T47D (cell line): ENCODE measurements around the gene KCTD19.
"Not testable (repeated sequence)": the region's sequence is repeated elsewhere in the genome, so short reads cannot be mapped to it uniquely, and the experiment has no call there.

Experiments
- DNase-seq, 2 experiments: peaks; one replicate each; pipeline versions ENCODE4 v3.0.0 to v3.0.0-alpha.2; 2011 to 2012; ENCODE audit warnings: low read depth in 1 of 2, low spot score in 1 of 2
- JUND ChIP-seq: IDR thresholded peaks from 2 replicates; pipeline ENCODE4 v1.6.1; 2012; ENCODE audit warnings: low read depth
- in situ Hi-C: cut with HindIII; loops from 2 replicates; pipeline ENCODE4 v1.10.0; 2016; ENCODE audit warnings: low sequenced_read_pairs, low pct_unique_long_range_greater_than_20kb

KCTD19 gene

DNA sequence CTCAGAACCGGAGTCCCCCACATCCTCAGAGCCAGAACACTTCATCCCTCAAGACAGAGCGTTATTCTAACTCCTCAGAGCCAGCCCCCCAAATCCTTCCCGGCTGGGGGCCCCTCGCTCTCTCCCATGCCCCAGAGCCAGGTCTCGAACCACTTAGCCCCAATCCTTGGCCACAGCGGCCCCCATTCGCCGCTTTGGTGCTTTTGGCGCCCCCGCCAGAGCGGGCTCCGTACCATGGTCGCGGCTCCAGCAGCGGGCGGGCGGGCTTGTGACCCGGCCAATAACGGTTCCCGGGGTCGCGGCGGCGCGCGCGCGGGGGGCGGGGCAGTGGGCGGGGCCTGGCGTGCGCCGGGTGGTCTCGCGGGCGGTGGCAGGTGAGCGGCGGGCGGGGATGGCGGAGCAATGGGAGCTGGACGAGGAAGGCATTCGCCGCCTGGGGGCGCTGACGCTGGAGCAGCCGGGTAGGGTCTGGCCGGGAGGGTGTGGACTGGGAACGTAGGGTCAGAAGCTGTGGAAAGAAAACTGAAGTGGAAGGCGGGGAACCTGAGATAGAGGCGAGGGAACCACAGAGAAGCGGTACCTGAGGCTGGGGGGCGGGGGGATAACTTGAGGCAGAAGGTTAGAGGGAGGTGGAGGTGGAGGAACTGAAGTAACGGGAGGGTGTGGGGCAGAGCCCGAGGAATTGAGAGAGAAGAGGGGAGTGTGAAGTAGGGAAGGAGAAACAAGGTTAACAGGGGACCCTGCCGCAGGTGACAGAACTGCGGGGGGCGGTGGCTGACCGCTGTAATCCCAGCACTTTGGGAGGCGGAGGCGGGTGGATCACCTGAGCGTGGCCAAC is at the start of gene KCTD19, which contains the start of gene LRRC36:
Gene KCTD19 (minus strand): TSS at position 270 of the 838 bp plus-strand sequence. CDS start 34 bp downstream, at position 236.
Gene LRRC36 (plus strand): TSS at position 344 of the 838 bp plus-strand sequence. CDS start 48 bp downstream, at position 392.
- in situ Hi-C loops = no loop called here
- TF ChIP-seq JUND = no peak
- DNase-seq = no peak

GRCh38 chr16:67376012-67376411 is 49.5 kb upstream of the KCTD19 start:
- in situ Hi-C loops, DNase-seq: not testable (repeated sequence)

DNA sequence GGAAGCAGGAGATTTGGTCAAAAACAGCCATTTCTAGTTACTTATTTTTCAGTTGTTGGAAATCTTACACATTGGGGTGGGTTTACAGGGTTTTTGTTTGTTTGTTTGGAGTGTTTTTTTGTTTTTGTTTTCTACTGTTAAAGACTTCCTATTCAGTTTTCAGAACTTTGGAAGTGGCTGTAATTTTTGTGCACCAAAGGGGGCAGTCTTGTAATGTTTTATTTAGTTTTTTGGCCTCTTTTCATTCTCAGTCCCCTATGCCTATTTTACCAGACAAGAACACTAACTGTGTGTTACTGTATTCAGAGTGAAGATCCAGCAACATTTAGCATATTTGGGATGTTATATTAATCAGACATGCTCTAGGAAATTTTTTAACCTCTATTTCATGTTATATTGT is 46.1 kb upstream of the KCTD19 start:
- TF ChIP-seq JUND = no peak
- in situ Hi-C loops = no loop called here
- DNase-seq = peak in 1 of 2 experiments; percentile 48

- DNase-seq = no peak
- in situ Hi-C loops = no loop called here
- TF ChIP-seq JUND = no peak
Observed at GRCh38 chr16:67370661-67371060, 44.1 kb upstream of the KCTD19 start.

DNA sequence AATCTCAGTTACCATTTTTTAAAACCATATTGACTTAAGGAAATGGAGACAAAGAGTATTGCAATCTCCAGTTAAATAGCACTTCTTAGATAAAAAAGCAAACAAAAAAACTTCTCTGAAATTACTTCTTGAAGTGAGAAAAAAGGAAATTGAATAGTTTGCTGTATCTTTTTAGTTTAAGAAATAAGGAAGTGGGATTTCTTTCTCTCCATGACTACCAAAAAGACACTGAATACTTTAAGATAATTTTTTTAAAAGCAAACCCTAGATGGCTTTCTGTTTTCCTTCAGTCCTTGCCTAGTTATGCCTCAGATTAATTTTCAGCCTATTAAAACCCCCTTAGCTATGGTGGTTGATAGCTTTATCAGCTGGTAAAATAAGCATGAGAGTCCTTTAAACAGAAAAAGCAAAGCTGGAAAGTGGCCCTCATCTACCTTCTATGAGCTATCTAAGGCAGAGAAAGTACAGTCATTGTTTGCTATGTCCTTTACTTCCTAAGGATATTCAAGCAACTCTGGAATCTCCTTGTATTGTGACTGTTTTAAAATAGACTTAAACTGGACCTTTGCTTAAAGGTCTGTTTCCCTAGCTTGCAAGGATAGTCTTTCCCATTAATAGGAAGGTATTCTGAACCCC is 38.2 kb upstream of the KCTD19 start:
- no peak for TF ChIP-seq JUND
- DNase-seq = no peak
- in situ Hi-C loops = no loop called here

DNA sequence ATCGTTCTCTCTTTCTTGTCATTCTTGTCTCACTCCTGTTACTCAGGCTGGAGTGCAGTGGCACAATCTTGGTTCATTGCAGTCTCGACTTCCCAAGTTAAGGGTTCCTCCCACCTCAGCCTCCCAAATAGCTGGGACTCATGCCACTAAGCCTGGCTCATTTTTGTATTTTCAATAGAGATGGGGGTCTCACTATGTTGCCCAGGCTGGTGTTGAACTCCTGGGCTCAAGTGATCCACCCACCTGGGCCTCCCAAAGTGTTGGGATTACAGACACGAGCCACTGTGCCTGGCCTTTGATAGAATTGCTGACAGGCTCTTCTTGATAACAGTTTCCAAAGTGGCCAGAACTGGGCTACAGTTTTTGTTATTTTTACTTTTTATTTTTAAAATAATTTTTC is 34.5 kb upstream of the KCTD19 start:
- no peak for TF ChIP-seq JUND
- no peak for DNase-seq
- in situ Hi-C loops = no loop called here

DNA sequence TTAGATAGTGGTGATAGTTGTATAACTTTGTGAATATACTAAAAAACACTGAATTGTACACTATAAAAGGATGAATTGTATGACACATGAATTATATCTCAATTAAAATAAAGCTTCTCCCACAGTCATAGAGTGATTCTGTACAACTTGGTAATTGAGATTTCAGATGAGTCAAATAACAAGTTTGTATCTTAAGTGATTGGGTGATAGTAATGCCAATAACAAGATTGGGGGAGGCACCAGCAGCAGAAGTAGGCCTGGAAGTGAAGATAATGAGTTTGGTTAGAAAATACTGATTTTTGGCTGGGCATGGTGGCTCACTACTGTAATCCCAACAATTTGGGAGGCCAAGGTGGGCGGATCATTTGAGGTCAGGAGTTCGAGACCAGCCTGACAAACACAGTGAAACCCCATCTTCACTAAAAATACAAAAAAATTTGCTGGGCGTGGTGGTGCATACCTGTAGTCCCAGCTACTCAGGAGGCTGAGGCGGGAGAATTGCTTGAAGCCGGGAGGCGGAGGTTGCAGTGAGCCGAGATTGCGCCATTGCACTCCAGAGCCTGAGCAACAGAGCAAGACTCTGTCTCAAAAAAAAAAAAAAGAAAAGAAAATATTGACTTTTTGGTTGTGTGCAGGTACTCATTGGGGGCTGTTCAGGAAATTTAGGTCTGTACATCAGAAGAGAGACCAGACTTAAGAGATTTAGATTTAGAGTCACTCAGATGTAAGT is 33.2 kb upstream of the KCTD19 start:
- in situ Hi-C loops = not testable (repeated sequence)

GRCh38 chr16:67357561-67357960 is 31.0 kb upstream of the KCTD19 start:
- DNase-seq = no peak
- in situ Hi-C loops = no loop called here
- no peak for TF ChIP-seq JUND

More for the DNA sequence above, 33.2 kb upstream of the KCTD19 start:
- DNase-seq = not testable (repeated sequence)

- DNase-seq = no peak
- TF ChIP-seq JUND = no peak
- in situ Hi-C loops = no loop called here
Observed at GRCh38 chr16:67356396-67356795, 29.9 kb upstream of the KCTD19 start.

DNA sequence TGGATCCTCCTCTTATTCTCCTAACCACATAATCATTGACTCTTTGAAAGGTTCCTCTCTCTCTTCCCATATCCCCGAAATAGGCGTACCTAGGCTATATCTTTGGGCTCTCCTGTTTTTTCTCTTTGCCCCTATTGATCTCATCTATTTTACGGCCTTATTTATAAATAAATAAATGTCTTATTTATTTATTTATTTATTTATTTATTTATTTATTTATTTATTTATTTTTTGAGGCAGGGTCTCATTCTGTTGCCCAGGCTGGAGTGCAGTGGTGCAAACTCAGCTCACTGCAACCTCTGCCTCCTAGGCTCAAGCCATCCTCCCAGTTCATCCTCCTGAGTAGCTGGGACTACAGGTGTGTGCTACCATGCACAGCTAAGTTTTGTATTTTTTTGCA is 25.9 kb upstream of the KCTD19 start:
- DNase-seq, in situ Hi-C loops: not testable (repeated sequence)

DNA sequence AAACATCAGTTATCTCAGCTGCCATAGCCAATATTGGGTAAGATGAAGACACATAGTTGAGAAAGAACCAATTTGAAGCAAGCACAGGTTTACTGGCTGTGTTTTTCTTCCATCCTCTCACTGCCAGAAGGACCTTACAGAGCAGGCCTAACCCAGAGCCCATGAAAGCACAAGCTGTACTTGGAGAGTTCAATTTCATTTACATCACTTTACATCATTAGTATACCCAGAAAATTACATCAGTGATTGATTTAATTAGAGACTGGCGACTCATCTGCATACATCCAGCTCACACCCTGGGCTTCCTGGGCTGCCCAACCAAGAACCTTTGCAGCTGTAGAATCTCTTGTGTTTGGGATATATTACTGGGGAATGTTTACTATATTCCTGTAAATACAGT is 23.8 kb upstream of the KCTD19 start:
- in situ Hi-C loops = no loop called here
- TF ChIP-seq JUND = no peak
- no peak for DNase-seq

DNA sequence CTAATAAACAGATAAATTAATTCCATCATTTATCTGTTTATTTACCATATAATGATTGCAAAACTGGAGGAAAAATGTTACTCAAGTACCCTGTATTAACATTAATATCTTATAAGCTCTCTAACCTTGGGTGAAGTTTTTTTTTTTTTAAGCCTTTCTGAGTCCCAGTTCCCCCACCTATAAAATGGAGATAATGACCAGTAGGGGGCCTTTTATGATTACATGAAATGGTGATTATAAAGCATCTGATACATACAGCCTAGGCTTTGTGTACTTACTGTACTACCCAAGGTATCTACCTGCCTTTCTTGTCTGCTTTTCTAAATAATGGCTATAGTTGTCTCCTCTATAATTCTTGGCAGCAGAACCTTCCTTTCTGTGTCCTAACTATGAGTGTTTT is 22.6 kb upstream of the KCTD19 start:
- DNase-seq = peak in 1 of 2 experiments; percentile 20
- in situ Hi-C loops = no loop called here
- no peak for TF ChIP-seq JUND

DNA sequence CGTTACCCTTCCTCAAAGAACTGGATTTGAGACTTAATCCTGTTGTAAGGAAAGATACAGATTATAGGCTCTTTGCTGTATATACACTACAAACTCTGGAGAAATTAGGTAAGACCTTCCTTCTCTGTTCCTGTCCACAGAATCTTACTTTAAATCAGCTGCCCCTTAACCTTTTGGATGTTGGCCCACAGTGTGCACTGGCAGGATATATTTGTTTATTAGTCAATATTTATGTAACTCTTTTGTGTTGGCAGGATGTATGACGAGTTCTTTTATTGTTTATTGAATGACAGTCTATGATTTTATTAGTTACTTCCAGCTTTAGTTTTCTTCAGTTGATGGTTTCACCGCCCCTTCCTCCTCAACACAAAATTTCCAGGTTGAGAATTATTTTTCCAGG is 19.8 kb upstream of the KCTD19 start:
- no peak; the same call in 1 of the 2 replicates for TF ChIP-seq JUND

More for the DNA sequence above, 19.8 kb upstream of the KCTD19 start:
- DNase-seq = peak in 1 of 2 experiments; percentile 85
- in situ Hi-C loops = no loop called here
